Suprapubic skin (tissue), 4 donors: ENCODE data around the gene DNAH1.

ENCODE experiments used
- CTCF ChIP-seq, 2 donors: fragments of 200-600 bp in 1 of 2; fragments of 450-650 bp in 1 of 2; sonication (generic) in 1 of 2; IDR thresholded peaks; one replicate each; pipeline ENCODE4 v1.5.1; 2016 to 2019; ENCODE audit warnings: antibody characterized with exemption in 2 of 2, mild to moderate bottlenecking in 1 of 2, moderate library complexity in 1 of 2
- EP300 ChIP-seq: sonication (generic); formaldehyde crosslinking; IDR thresholded peaks from one replicate; pipeline ENCODE4 v1.6.1; 2017; ENCODE audit warnings: antibody characterized with exemption
- POLR2A ChIP-seq, 2 donors: fragments of 450-650 bp; IDR thresholded peaks; one replicate each; pipeline ENCODE4 v1.6.1; 2017; ENCODE audit warnings: antibody characterized with exemption in 2 of 2, mild to moderate bottlenecking in 2 of 2, moderate library complexity in 2 of 2
- POLR2AphosphoS5 ChIP-seq, 3 donors: sonication (generic); formaldehyde crosslinking; IDR thresholded peaks; one replicate each; pipeline ENCODE4 v1.6.1; 2017; ENCODE audit warnings: antibody characterized with exemption in 3 of 3

- TF ChIP-seq CTCF (IDR thresholded peaks at IDR 0.05), result no peak
- no peak for TF ChIP-seq POLR2AphosphoS5 (IDR thresholded peaks at IDR 0.05)
- TF ChIP-seq POLR2A (IDR thresholded peaks at IDR 0.05), result no peak
- no peak for TF ChIP-seq EP300
These were observed 88.9 kb downstream of the DNAH1 start for GRCh38 chr3:52405066-52405465.
